Dermis microvascular lymphatic vessel endothelial cell (primary cell): ENCODE data around the gene CSKMT. TPM values are rescaled to one million over a fixed set of nuclear protein-coding genes. Genes with fewer than 3 reads are reported as not detected.
"Not testable (repeated sequence)": the region's sequence is repeated elsewhere in the genome, so short reads cannot be mapped to it uniquely, and the experiment has no call there.

Experiments
- DNase-seq, 2 donors: peaks; one replicate each; pipeline versions ENCODE4 v3.0.0 to v3.0.0-alpha.2; 2010; ENCODE audit warnings: low read depth in 2 of 2
- total RNA-seq: library from RNA; depleted of rRNA; stranded (reverse); fragments of >200 nt; gene quantifications from 2 replicates; pipeline ENCODE4 v1.2.1, GENCODE V29; 2014

Gene CSKMT
- total RNA-seq, 1 donor from 2014 or later: 4.9 TPM

DNA sequence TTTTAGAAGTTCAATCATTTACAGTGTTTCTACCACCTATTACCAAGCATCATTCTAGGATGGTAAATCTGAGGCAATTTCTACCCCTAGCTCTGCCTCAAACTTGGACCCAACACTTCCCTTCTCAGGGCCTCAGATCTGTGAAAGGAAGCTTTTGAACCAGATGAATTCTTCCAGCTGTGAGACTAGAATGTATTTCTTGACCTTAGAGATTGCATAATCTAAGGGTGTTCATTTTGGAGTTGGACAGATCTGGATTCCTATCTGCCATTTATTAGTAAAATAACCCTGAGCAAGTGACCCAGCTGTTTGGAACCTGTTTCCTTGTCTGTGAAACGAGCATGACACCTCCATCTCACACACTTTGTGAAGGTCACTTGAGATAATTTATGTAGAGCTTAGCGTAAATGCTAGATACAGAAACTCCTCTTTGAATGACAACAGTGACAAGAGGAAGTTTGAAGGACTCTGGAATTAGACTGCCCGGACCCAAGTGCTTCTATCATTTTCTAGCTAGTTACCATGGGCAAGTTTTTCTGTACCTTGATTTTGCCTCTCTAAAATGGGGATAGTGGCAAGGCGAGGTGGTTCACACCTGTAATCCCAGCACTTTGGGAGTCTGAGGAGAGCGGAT, 8.2 kb upstream of the CSKMT start:
- no peak for DNase-seq

DNA sequence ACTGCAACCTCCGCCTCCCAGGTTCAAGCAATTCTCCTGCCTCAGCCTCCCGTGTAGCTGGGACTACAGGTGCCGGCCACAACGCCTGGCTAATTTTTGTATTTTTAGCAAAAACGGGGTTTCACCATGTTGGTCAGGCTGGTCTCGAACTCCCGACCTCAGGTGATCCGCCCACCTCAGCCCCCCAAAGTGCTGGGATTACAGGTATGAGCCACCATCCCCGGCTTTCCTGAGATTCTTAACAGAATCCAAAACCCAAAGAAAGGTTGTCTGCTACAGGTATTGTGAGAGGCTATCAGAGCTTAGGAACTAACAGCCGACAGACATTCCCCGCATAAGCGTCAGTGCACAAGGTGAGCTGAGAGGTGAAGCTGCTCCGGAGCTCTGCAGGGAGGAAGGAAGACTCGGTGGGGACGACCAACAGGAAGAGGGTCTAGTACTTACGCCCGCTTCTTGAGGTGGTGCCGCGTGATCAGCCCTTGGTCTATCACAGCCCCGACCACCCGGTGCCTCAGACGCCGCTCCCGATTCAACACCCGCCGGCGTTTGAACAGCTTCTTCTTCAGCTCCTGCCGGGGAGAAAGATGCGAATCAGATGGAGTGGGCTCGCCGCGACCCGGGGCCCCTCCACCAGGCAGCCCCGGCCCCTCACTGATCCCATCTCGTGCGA, 572 bp upstream of the CSKMT start:
- peak in 1 of 2 donors; percentile 52 for DNase-seq

- peak in 1 of 2 donors; percentile 68 for DNase-seq
These were observed 617 bp downstream of the CSKMT start for GRCh38 chr11:62665599-62666258.

DNA sequence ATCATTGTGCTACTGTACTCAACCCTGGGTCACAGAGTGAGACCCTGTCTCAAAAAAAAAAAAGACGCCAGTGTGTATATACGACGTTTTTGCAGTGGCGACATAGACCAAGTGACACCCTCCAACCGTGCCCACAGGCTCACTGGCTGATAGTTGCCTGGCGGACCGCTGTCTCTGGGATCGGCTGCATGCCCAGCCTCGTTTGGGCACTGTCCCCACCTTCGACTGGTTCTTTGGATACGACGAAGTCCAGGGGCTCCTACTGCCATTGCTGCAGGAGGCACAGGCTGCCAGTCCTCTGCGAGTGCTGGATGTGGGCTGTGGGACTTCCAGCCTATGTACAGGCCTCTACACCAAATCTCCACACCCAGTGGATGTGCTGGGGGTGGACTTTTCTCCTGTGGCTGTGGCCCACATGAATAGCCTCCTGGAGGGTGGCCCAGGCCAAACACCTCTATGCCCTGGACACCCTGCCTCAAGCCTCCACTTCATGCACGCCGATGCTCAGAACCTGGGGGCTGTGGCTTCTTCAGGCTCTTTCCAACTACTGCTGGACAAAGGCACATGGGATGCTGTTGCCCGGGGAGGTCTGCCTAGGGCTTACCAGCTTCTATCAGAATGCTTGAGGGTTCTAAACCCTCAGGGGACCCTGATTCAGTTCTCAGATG, 1.3 kb downstream of the CSKMT start:
- no peak for DNase-seq

GRCh38 chr11:62667460-62667859, 2.3 kb downstream of the CSKMT start:
- DNase-seq: no peak

- DNase-seq: no peak
These were observed 4.5 kb downstream of the CSKMT start for GRCh38 chr11:62669420-62670161.

- DNase-seq: no peak
These were observed 6.1 kb downstream of the CSKMT start for GRCh38 chr11:62671236-62671607.

GRCh38 chr11:62671608-62672389, 6.7 kb downstream of the CSKMT start, which contains the start of the genes LBHD1 and UQCC3:
TSS of gene LBHD1 (minus strand) at chr11:62672267. CDS start at chr11:62670031, 2,236 bp downstream.
TSS of gene UQCC3 (plus strand) at chr11:62671673. CDS start at chr11:62671746, 73 bp downstream.
- DNase-seq: peak; percentile 65 to 87

GRCh38 chr11:62673196-62673525, 8.0 kb downstream of the CSKMT start:
- DNase-seq: no peak

- DNase-seq: not testable (repeated sequence)
These were observed 10.3 kb downstream of the CSKMT start for GRCh38 chr11:62675415-62675814.

DNA sequence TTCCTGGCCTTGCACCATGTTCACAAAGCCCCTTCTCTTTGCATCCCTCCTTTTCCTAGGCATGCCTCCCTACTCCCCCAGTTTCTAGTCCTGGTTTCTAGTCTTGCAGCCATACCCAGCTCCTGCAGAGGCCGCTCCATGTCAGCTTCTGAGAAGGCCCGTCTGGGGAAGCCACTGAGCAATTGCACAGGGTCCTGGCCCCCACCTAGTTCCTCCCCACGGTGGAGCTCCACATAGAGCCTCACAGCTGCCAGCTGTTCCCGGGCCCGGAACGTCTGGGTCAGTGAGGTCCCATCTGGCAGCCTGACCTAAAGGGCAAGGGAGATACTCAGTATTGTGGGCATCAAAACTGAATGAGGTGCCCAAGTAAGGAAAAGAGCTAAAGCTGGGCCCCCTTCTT, 11.6 kb downstream of the CSKMT start:
- DNase-seq: no peak

DNA sequence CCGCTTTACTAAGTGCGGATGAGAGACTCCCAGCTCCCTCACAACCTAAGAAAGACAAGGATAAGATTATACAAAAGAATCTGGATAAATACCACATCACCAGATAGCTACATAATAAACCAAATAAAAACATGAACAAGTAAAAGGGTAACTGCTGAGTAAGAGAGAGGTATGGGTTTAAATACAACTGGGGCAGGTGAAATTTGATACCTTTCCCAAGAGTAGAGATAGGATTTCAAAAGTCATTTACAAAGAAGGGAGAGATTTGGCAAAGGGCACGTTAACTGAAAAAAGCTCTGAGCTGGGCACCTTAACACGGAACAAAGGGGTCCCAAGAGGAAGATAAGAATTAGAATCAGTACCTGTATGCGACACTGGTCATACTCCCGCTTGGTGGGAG, 12.0 kb downstream of the CSKMT start:
- DNase-seq: no peak

DNA sequence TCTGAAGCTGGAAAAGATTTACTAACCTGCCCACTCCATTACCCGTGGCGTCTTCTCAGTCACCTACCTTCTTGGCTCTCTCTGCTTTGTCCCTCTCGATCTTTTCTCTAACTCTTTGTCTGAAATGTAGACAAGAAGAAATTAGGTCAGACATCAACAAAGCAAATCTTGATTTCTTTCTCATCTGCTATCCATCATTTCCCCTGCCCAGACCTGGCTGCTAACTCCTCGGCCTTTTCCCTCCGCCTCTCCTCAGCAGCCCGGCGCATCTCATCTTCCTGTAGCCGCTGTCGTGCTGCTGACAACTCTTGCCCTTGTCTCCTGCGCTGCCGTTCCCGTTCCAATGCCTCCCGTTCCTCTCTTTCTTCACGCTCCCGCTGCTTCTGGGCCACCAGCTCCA, 12.6 kb downstream of the CSKMT start:
- no peak for DNase-seq

DNA sequence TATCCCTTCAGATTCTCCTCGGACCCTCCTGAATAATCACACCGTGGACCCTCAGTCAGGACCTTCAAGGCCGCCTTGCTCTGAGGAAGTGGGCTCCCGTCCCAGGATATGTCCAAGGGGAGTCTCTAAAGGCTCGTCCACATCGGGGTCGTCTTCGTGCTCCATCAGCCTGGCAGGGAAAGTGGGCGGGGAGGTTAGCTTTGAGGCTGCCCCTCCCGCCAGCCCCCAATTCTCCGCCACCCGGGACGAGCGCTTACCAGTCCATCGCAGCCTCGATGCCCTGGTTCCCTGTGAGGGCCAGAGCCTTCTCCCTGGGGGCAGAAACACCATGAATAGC, 13.3 kb downstream of the CSKMT start:
- DNase-seq: no peak

DNA sequence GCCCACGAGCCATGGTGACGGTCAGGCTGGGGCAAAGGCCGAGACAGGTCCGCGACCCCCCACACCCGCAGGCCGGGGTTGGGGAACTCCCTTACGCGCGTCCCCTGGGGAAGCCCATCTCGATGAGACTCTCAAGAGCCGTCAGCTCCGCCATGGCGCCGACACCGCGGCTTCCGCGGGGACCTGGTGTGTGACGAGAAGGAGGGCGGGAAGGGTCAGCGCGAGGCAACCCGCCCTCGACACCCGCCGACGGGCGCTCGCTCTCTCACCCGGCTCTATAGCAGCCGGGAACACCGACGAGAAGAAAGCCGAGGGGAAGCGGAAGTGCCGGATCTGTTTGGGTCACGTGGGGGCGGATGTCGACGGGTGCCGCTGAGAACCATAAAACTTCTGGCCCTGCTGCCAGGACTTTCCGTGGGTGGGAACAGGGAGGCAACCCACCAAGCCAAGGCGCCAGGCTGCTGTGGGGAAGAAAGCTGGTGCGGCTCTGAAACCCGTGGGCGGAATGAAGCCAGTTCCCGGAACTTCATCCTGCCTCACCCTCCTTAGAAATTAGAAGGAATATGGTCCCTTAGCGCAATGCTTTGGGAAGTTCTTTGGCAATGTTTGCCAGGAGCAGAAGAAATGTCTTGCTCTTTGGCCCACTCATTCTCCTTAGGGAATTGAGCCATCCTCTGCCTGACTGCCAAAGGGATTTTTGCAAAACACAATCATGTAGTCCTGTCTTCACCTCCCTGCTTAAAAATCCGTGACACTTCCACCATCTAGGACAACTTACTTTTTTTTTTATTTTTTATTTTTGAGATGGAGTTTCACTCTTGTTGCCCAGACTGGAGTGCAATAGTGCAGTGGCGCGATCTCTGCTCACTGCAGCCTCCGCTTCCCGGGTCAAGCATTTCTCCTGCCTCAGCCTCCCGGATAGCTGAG, 13.9 kb downstream of the CSKMT start, which contains the start of gene UBXN1:
TSS of gene UBXN1 (minus strand) at position 304 of the 927 bp plus-strand sequence. CDS start at position 154, 150 bp downstream.
- peak; percentile 74 to 89 for DNase-seq

- DNase-seq: peak; percentile 71 to 82
These were observed 15.7 kb downstream of the CSKMT start for GRCh38 chr11:62680825-62681240.

GRCh38 chr11:62682518-62682917, 17.4 kb downstream of the CSKMT start:
- DNase-seq: no peak

DNA sequence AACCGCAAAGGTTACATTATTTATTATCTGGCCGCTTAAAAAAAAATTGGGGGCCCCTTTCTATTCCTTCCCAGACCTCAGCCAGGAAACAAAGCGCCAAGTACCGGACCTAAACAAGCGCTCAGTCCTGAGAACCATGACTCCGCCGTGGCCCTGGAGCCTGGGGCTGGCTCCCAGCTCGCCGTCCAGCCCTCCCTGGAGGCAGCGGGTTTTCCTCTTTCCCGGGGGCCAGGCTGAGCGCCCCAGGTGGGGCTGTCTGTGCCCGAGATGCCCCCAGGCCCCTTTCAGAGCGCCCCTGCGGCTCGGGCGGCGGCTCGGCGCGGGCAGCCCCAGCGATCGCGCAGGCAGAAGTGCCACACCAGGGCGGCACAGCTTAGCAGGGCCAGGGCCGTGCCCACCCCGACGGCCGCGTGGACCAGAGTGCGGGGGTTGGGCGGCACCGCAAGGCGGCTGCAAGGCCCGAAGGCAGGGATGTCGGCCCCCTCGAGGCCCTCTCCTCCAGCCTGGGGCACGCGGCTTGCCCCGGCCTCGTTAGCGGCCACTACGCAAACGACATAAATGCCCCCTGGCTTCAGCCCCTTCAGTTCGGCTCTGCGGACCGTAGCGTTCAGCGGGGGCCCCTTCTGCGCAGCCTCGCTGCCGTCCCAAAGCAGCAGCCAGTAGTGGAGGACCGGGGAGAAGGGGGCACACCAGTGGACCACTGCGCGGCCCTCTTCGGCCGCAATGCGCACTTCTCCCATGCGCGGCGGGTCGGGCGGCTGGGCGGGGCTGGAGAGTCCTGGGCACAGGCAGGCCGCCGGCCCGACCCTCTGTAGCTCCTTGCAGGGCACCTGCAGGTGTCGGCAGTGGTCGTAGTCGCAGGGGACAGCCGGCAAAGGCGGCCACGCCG, 22.6 kb downstream of the CSKMT start:
- no peak for DNase-seq

DNA sequence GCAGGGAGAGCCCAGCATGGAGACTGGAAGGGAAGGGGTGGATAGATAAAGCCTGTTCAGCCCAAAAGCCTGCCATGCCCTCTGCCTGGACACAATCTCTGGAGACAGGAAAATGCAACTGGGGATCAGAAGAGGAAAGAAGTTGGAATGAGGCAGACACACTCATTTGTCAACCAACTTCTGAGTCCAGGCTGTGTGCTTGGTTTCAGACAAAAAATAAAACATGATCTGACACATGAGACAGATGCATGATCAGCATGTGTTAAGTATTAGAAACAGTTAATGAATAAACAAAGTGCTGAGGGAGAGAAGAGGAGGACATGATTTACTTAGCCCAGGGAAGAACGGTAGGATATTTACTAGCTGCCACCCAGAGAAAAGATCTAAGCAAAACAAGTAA, 23.4 kb downstream of the CSKMT start:
- no peak for DNase-seq
